IPS-11a (cell line): ENCODE data around the gene PCDHB11.
"Not testable (repeated sequence)": the region's sequence is repeated elsewhere in the genome, so short reads cannot be mapped to it uniquely, and the experiment has no call there.

Experiments used
- H3K4me3 ChIP-seq: one replicate; pipeline ENCODE4 v1.5.1; 2013; ENCODE audit warnings: low read depth, low read length, control low read depth

The PCDHB11 gene

GRCh38 chr5:141186897-141187512 lies 12.4 kb upstream of the PCDHB11 start, which contains the start of gene PCDHB9:
Gene PCDHB9 (plus strand): TSS chr5:141187161. CDS start chr5:141187319, 158 bp downstream.
- H3K4me3 ChIP-seq = no peak within 1 kb of the TSS

GRCh38 chr5:141188682-141189081 lies 10.7 kb upstream of the PCDHB11 start:
- not testable (repeated sequence) for H3K4me3 ChIP-seq

GRCh38 chr5:141189131-141189530 lies 10.3 kb upstream of the PCDHB11 start:
- H3K4me3 ChIP-seq = not testable (repeated sequence)

- no peak within 1 kb of the TSS for H3K4me3 ChIP-seq
These were observed 7.2 kb upstream of the PCDHB11 start, which contains the start of gene PCDHB10 for GRCh38 chr5:141192110-141192725. Gene PCDHB10 (plus strand): TSS chr5:141192353. CDS start chr5:141192553, 200 bp downstream.

GRCh38 chr5:141194332-141194731 lies 5.1 kb upstream of the PCDHB11 start:
- not testable (repeated sequence) for H3K4me3 ChIP-seq

GRCh38 chr5:141196363-141196762 lies 3.1 kb upstream of the PCDHB11 start:
- H3K4me3 ChIP-seq = no peak overlapping the region

- not testable (repeated sequence) for H3K4me3 ChIP-seq
These were observed 1.7 kb downstream of the PCDHB11 start for GRCh38 chr5:141201126-141201525.

- not testable (repeated sequence) for H3K4me3 ChIP-seq
These were observed 2.2 kb downstream of the PCDHB11 start for GRCh38 chr5:141201646-141202045.

GRCh38 chr5:141208478-141208877 lies 9.1 kb downstream of the PCDHB11 start, which contains the start of gene PCDHB12:
Gene PCDHB12 (plus strand): TSS chr5:141208719. CDS start chr5:141208908, 189 bp downstream.
- H3K4me3 ChIP-seq = no peak within 1 kb of the TSS

- H3K4me3 ChIP-seq = not testable (repeated sequence)
These were observed 10.9 kb downstream of the PCDHB11 start for GRCh38 chr5:141210281-141210680.

GRCh38 chr5:141210849-141211248 lies 11.4 kb downstream of the PCDHB11 start:
- H3K4me3 ChIP-seq = not testable (repeated sequence)

- H3K4me3 ChIP-seq = not testable (repeated sequence)
These were observed 14.4 kb downstream of the PCDHB11 start, which contains the start of gene PCDHB13 for GRCh38 chr5:141213656-141214339. Gene PCDHB13 (plus strand): TSS chr5:141213919. CDS start chr5:141214124, 205 bp downstream.

GRCh38 chr5:141214583-141214982 lies 15.2 kb downstream of the PCDHB11 start:
- not testable (repeated sequence) for H3K4me3 ChIP-seq

- H3K4me3 ChIP-seq = not testable (repeated sequence)
These were observed 16.1 kb downstream of the PCDHB11 start for GRCh38 chr5:141215504-141215903.

- not testable (repeated sequence) for H3K4me3 ChIP-seq
These were observed 16.6 kb downstream of the PCDHB11 start for GRCh38 chr5:141216035-141216434.

GRCh38 chr5:141223112-141223783 lies 23.8 kb downstream of the PCDHB11 start, which contains the start of gene PCDHB14:
Gene PCDHB14 (plus strand): TSS chr5:141223343. CDS start chr5:141223506, 163 bp downstream.
- H3K4me3 ChIP-seq = no peak within 1 kb of the TSS

- H3K4me3 ChIP-seq = not testable (repeated sequence)
These were observed 25.4 kb downstream of the PCDHB11 start for GRCh38 chr5:141224844-141225243.

- not testable (repeated sequence) for H3K4me3 ChIP-seq
These were observed 26.0 kb downstream of the PCDHB11 start for GRCh38 chr5:141225421-141225820.

GRCh38 chr5:141234109-141234667 lies 34.8 kb downstream of the PCDHB11 start:
- peak overlapping the region; percentile 22 for H3K4me3 ChIP-seq

- H3K4me3 ChIP-seq = not testable (repeated sequence)
These were observed 36.5 kb downstream of the PCDHB11 start for GRCh38 chr5:141235922-141236321.
